Trophoblast cell (in vitro differentiated cells and primary cell): ENCODE measurements around the gene TMEM179.

ENCODE experiments used
- DNase-seq, 2 donors: peaks; one replicate each; pipeline ENCODE4 v3.0.0-alpha.2; 2016
- H2AFZ ChIP-seq: 2 replicates; pipeline ENCODE4 v1.6.1; 2013; ENCODE audit warnings: low read length, moderate library complexity, mild to moderate bottlenecking; ENCODE audit not compliant: insufficient read depth, poor library complexity
- H2AK5ac ChIP-seq: 2 replicates; pipeline ENCODE4 v1.6.1; 2013; ENCODE audit warnings: mild to moderate bottlenecking, low read length
- H2BK120ac ChIP-seq: 2 replicates; pipeline ENCODE4 v1.6.1; 2013; ENCODE audit warnings: low read length, mild to moderate bottlenecking, moderate library complexity; ENCODE audit not compliant: insufficient read depth, poor library complexity
- H2BK12ac ChIP-seq: 2 replicates; pipeline ENCODE4 v1.6.1; 2013; ENCODE audit warnings: mild to moderate bottlenecking, low read length, moderate library complexity
- H2BK5ac ChIP-seq: 2 replicates; pipeline ENCODE4 v1.6.1; 2013; ENCODE audit warnings: low read length, low read depth, moderate library complexity, mild to moderate bottlenecking; ENCODE audit not compliant: poor library complexity
- H3K14ac ChIP-seq: 2 replicates; pipeline ENCODE4 v1.6.1; 2013; ENCODE audit warnings: mild to moderate bottlenecking, low read length
- H3K18ac ChIP-seq: 2 replicates; pipeline ENCODE4 v1.6.1; 2013; ENCODE audit warnings: mild to moderate bottlenecking, low read length
- H3K23ac ChIP-seq: 2 replicates; pipeline ENCODE4 v1.6.1; 2013; ENCODE audit warnings: low read length
- H3K27ac ChIP-seq: 2 replicates; pipeline ENCODE4 v1.5.1; 2013; ENCODE audit warnings: low read depth, mild to moderate bottlenecking, inconsistent platforms, low read length, moderate library complexity
- H3K27me3 ChIP-seq: 2 replicates; pipeline ENCODE4 v1.6.1; 2013; ENCODE audit warnings: inconsistent platforms, mild to moderate bottlenecking, low read length, moderate library complexity; ENCODE audit not compliant: insufficient read depth
- H3K36me3 ChIP-seq, 2 experiments: 1 replicate in 1 of 2; 2 replicates in 1 of 2; pipeline ENCODE4 v1.6.1; 2013; ENCODE audit warnings: low read length in 2 of 2, mild to moderate bottlenecking in 2 of 2, moderate library complexity in 1 of 2; ENCODE audit not compliant: insufficient read depth in 2 of 2, control insufficient read depth in 1 of 2
- H3K4ac ChIP-seq: 2 replicates; pipeline ENCODE4 v1.6.1; 2013; ENCODE audit warnings: low read depth, mild to moderate bottlenecking, low read length, moderate library complexity
- H3K4me1 ChIP-seq, 2 experiments: 1 replicate in 1 of 2; 2 replicates in 1 of 2; pipeline ENCODE4 v1.6.1; 2013; ENCODE audit warnings: low read length in 2 of 2, mild to moderate bottlenecking in 2 of 2, moderate library complexity in 1 of 2; ENCODE audit not compliant: insufficient read depth in 2 of 2, control insufficient read depth in 1 of 2
- H3K4me2 ChIP-seq: 2 replicates; pipeline ENCODE4 v1.6.1; 2013; ENCODE audit warnings: inconsistent platforms, mild to moderate bottlenecking, low read length, moderate library complexity
- H3K4me3 ChIP-seq: 2 replicates; pipeline ENCODE4 v1.5.1; 2013; ENCODE audit warnings: mild to moderate bottlenecking, low read depth, low read length, inconsistent platforms
- H3K79me1 ChIP-seq: one replicate; pipeline ENCODE4 v1.6.1; 2013; ENCODE audit warnings: low read length
- H3K79me2 ChIP-seq: 2 replicates; pipeline ENCODE4 v1.6.1; 2013; ENCODE audit warnings: low read length, mild to moderate bottlenecking; ENCODE audit not compliant: control insufficient read depth, insufficient read depth, poor library complexity
- H3K9ac ChIP-seq: 2 replicates; pipeline ENCODE4 v1.6.1; 2013; ENCODE audit warnings: mild to moderate bottlenecking, low read length
- H3K9me3 ChIP-seq: 2 replicates; pipeline ENCODE4 v1.6.1; 2013; ENCODE audit warnings: low read depth, mild to moderate bottlenecking, control low read depth, inconsistent platforms, low read length; ENCODE audit not compliant: insufficient read depth
- H4K12ac ChIP-seq: 2 replicates; pipeline ENCODE4 v1.6.1; 2013; ENCODE audit warnings: low read depth, mild to moderate bottlenecking, low read length, moderate library complexity
- H4K8ac ChIP-seq: 2 replicates; pipeline ENCODE4 v1.6.1; 2013; ENCODE audit warnings: low read depth, mild to moderate bottlenecking, low read length, moderate library complexity
- H4K91ac ChIP-seq: one replicate; pipeline ENCODE4 v1.6.1; 2013; ENCODE audit warnings: low read depth, mild to moderate bottlenecking, low read length, moderate library complexity
- WGBS: extraction: QIAGEN DNeasy Blood & Tissue Kit; methylation state at CpG from one replicate; pipeline ENCODE4 v1.1.7; 2013; ENCODE audit warnings: missing lambda C conversion rate; ENCODE audit not compliant: insufficient read length, insufficient coverage; ENCODE audit errors: extremely low coverage; 5-methylcytosine and 5-hydroxymethylcytosine counted together

Gene TMEM179

DNA sequence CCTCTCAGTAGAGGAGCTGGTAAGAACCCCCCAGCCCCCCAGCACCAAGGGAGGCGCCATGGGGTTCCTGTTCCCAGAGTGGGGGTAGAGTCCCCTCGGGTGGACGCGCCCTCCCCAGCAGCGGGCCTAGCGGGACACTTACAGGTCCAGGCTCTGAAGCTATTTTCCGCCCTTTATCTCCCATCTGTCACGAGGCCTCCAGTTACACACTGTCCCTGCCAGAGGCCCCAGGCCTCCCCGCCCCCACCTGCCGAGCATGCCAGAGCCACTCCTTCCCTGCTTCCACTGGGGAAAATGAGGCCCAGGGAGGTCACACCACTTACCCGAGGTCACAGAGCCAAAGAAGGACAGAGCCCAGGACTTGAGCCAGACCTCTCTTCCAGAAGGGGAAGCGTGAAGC is 21.9 kb downstream of the TMEM179 start:
- no peak overlapping the region for H2BK120ac ChIP-seq
- no peak overlapping the region for H2AK5ac ChIP-seq
- H3K9me3 ChIP-seq: peaks cover 9% of the 10 kb centered on the region
- H2BK5ac ChIP-seq: no peak overlapping the region
- no peaks in the 10 kb centered on the region for H3K27me3 ChIP-seq
- no peak overlapping the region for H3K9ac ChIP-seq
- no peaks in the 10 kb centered on the region for H3K79me1 ChIP-seq
- no peak overlapping the region for H2BK12ac ChIP-seq
- H3K4me3 ChIP-seq: no peak overlapping the region
- peaks cover 13 to 29% of the 10 kb centered on the region in 2 experiments for H3K4me1 ChIP-seq
- no CpG with 5 or more reads among the region's 12 CpGs for WGBS
- no peak overlapping the region for H3K18ac ChIP-seq
- H4K8ac ChIP-seq: no peak overlapping the region
- H3K79me2 ChIP-seq: no peaks in the 10 kb centered on the region
- no peak overlapping the region for H3K14ac ChIP-seq
- no peaks in the 10 kb centered on the region for H3K36me3 ChIP-seq
- no peak overlapping the region for H3K4ac ChIP-seq
- no peak overlapping the region for H3K27ac ChIP-seq
- H4K12ac ChIP-seq: no peak overlapping the region
- no peak overlapping the region for H2AFZ ChIP-seq
- peak in 1 of 2 donors; percentile 26 for DNase-seq
- H4K91ac ChIP-seq: no peak overlapping the region
- no peak overlapping the region for H3K23ac ChIP-seq
- no peak overlapping the region for H3K4me2 ChIP-seq

DNA sequence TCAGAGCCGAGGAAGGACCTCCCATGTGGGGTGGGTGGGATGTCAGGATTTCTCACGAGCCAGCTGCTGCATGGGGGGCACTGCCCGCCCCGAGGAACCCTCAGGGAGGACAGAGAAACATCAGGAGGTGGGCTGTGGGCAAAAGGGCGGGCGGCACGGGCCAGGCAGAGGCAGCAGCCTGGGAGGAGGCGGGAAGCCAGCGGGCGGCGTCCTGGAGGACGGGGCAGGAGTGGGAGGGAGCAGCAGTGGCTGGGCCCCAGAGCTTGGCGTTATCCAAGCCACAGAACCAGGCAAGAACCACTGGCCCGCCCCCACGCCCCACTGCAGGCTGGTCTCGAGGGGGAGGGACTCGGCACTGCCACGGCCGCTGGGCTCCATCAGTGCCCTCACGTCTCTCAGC is 22.6 kb downstream of the TMEM179 start:
- no peaks in the 10 kb centered on the region for H3K36me3 ChIP-seq
- no peak overlapping the region for H3K4me3 ChIP-seq
- H4K91ac ChIP-seq: no peak overlapping the region
- H3K27me3 ChIP-seq: no peaks in the 10 kb centered on the region
- DNase-seq: peak in 1 of 2 donors; percentile 12
- WGBS: no CpG with 5 or more reads among the region's 20 CpGs
- H3K4me1 ChIP-seq: peaks cover 13 to 30% of the 10 kb centered on the region in 2 experiments
- no peak overlapping the region for H3K4me2 ChIP-seq
- no peak overlapping the region for H3K23ac ChIP-seq
- H2AFZ ChIP-seq: no peak overlapping the region
- H3K79me2 ChIP-seq: no peaks in the 10 kb centered on the region
- H2BK120ac ChIP-seq: no peak overlapping the region
- no peak overlapping the region for H4K8ac ChIP-seq
- H2BK12ac ChIP-seq: no peak overlapping the region
- no peak overlapping the region for H3K27ac ChIP-seq
- H3K4ac ChIP-seq: no peak overlapping the region
- H3K14ac ChIP-seq: no peak overlapping the region
- no peak overlapping the region for H4K12ac ChIP-seq
- H3K79me1 ChIP-seq: no peaks in the 10 kb centered on the region
- no peak overlapping the region for H3K9ac ChIP-seq
- H3K18ac ChIP-seq: no peak overlapping the region
- peaks cover 9% of the 10 kb centered on the region for H3K9me3 ChIP-seq
- H2BK5ac ChIP-seq: no peak overlapping the region
- H2AK5ac ChIP-seq: no peak overlapping the region

DNA sequence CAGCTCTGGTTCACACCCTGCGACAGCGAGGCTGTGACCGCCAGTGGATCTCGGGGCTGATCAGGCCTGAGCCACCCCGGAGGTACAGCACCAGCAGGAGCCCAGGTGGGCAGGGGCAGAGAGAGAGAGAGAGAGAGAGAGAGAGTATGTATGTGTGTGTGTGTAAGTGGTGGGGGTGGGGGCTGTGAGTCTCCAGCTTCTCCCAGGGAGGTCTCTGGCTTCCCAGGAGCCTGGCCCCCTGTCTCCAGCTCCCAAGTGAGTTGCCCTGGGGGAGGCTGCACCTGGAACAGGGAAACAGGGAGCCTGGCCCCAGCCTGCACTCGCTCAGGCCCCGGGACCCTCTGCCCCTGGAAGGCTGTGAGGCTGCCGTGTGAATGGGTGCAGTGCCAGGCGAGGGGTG is 23.1 kb downstream of the TMEM179 start:
- Histone ChIP-seq H3K27ac (no peak overlapping the region), H2BK12ac (no peak overlapping the region), H2BK120ac (no peak overlapping the region), H3K4me1 (peaks cover 13 to 30% of the 10 kb centered on the region in 2 experiments), H3K79me2 (no peaks in the 10 kb centered on the region), H3K9me3 (peaks cover 7% of the 10 kb centered on the region), H4K91ac (no peak overlapping the region), H3K14ac (no peak overlapping the region), H3K27me3 (no peaks in the 10 kb centered on the region), H3K36me3 (no peaks in the 10 kb centered on the region), H4K12ac (no peak overlapping the region), H2BK5ac (no peak overlapping the region), H3K23ac (no peak overlapping the region), H2AFZ (no peak overlapping the region), H4K8ac (no peak overlapping the region), H3K79me1 (no peaks in the 10 kb centered on the region), H3K4ac (no peak overlapping the region), H3K4me2 (no peak overlapping the region), H3K4me3 (no peak overlapping the region), H3K9ac (no peak overlapping the region), H2AK5ac (no peak overlapping the region), H3K18ac (no peak overlapping the region)
- DNase-seq: no peak
- WGBS: no CpG with 5 or more reads among the region's 9 CpGs

DNA sequence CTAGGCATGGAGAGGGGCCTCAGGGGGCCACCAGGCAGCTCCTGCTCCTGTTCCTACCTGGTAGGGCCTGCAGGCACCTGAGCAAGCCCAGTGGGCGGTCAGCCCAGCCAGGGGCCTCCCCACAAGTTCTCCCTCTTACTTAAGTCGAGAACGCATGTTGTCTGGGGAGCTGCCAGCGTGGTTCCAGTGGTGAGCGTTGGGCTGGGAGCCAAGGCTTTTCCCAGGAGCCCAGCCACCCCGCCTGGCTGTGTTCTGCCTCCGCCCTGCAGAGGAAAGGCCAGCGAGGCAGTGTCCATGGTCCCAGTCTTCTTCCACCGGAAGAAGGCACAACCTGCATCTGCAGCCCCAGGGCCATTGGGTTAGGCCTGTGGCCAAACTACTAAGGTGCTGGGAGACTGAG is 23.6 kb downstream of the TMEM179 start:
- H3K14ac ChIP-seq: no peak overlapping the region
- H3K36me3 ChIP-seq: no peaks in the 10 kb centered on the region
- no peaks in the 10 kb centered on the region for H3K79me2 ChIP-seq
- no peak overlapping the region for H3K23ac ChIP-seq
- no peak for DNase-seq
- H2BK120ac ChIP-seq: no peak overlapping the region
- no peak overlapping the region for H2BK12ac ChIP-seq
- H3K18ac ChIP-seq: no peak overlapping the region
- no peaks in the 10 kb centered on the region for H3K79me1 ChIP-seq
- H3K27me3 ChIP-seq: no peaks in the 10 kb centered on the region
- H4K91ac ChIP-seq: no peak overlapping the region
- H2AFZ ChIP-seq: no peak overlapping the region
- H3K9ac ChIP-seq: no peak overlapping the region
- H2BK5ac ChIP-seq: no peak overlapping the region
- H3K4me2 ChIP-seq: no peak overlapping the region
- H3K4me1 ChIP-seq: peaks cover 13 to 30% of the 10 kb centered on the region in 2 experiments
- no peak overlapping the region for H3K4ac ChIP-seq
- peaks cover 7% of the 10 kb centered on the region for H3K9me3 ChIP-seq
- no CpG with 5 or more reads among the region's 9 CpGs for WGBS
- no peak overlapping the region for H2AK5ac ChIP-seq
- H4K8ac ChIP-seq: no peak overlapping the region
- no peak overlapping the region for H3K27ac ChIP-seq
- no peak overlapping the region for H4K12ac ChIP-seq
- no peak overlapping the region for H3K4me3 ChIP-seq
